Nephron progenitor cell (in vitro differentiated cells): ENCODE results near the gene PRKAA2.

Source experiments
- DNase-seq: peaks from one replicate; pipeline ENCODE4 v3.0.0; 2021
- H3K27ac Mint-ChIP-seq: 2 replicates; pipeline ENCODE4 v1.8.0; 2021; ENCODE audit warnings: mild to moderate bottlenecking, moderate library complexity, mixed read lengths
- H3K27me3 Mint-ChIP-seq: 2 replicates; pipeline ENCODE4 v1.8.0; 2021; ENCODE audit warnings: mild to moderate bottlenecking, low read depth, mixed read lengths; ENCODE audit not compliant: poor library complexity
- H3K36me3 Mint-ChIP-seq: 2 replicates; pipeline ENCODE4 v1.8.0; 2021; ENCODE audit warnings: low read depth, mixed read lengths
- H3K4me1 Mint-ChIP-seq: 2 replicates; pipeline ENCODE4 v1.8.0; 2021; ENCODE audit warnings: mixed read lengths
- H3K4me3 Mint-ChIP-seq: 2 replicates; pipeline ENCODE4 v1.8.0; 2021; ENCODE audit warnings: mild to moderate bottlenecking, moderate library complexity, mixed read lengths
- H3K9me3 Mint-ChIP-seq: 2 replicates; pipeline ENCODE4 v1.8.0; 2021; ENCODE audit warnings: mild to moderate bottlenecking, moderate library complexity, mixed read lengths
- CTCF ChIP-seq: fragments of 200-600 bp; sonication (generic); IDR thresholded peaks from 2 replicates; pipeline ENCODE4 v1.5.0; 2021; ENCODE audit warnings: antibody characterized with exemption

The PRKAA2 gene

GRCh38 chr1:56726706-56727105, 81.6 kb downstream of the PRKAA2 start:
- Mint-ChIP-seq H3K4me3 (no peak overlapping the region), H3K36me3 (no peaks in the 10 kb centered on the region), H3K27ac (no peak overlapping the region), H3K9me3 (peaks cover 2% of the 10 kb centered on the region), H3K4me1 (no peaks in the 10 kb centered on the region), H3K27me3 (peaks cover 4% of the 10 kb centered on the region)
- no peak for DNase-seq
- TF ChIP-seq CTCF = no peak

GRCh38 chr1:56728964-56729363, 83.8 kb downstream of the PRKAA2 start:
- Mint-ChIP-seq H3K27me3 (peaks cover 4% of the 10 kb centered on the region), H3K4me1 (no peaks in the 10 kb centered on the region), H3K36me3 (no peaks in the 10 kb centered on the region), H3K9me3 (peaks cover 10% of the 10 kb centered on the region), H3K4me3 (no peak overlapping the region), H3K27ac (no peak overlapping the region)
- TF ChIP-seq CTCF = no peak
- no peak for DNase-seq

GRCh38 chr1:56745231-56745630, 100.1 kb downstream of the PRKAA2 start:
- H3K27ac Mint-ChIP-seq = no peak overlapping the region
- H3K4me1 Mint-ChIP-seq = no peaks in the 10 kb centered on the region
- peaks cover 3% of the 10 kb centered on the region for H3K36me3 Mint-ChIP-seq
- TF ChIP-seq CTCF = no peak
- H3K27me3 Mint-ChIP-seq = peaks cover 8% of the 10 kb centered on the region
- no peak for DNase-seq
- peaks cover 10% of the 10 kb centered on the region for H3K9me3 Mint-ChIP-seq
- H3K4me3 Mint-ChIP-seq = no peak overlapping the region

GRCh38 chr1:56754708-56755479, 109.8 kb downstream of the PRKAA2 start:
- Mint-ChIP-seq H3K27ac (no peak overlapping the region), H3K9me3 (no peaks in the 10 kb centered on the region), H3K4me3 (no peak overlapping the region), H3K36me3 (no peaks in the 10 kb centered on the region), H3K27me3 (peaks cover 14% of the 10 kb centered on the region), H3K4me1 (no peaks in the 10 kb centered on the region)
- no peak for DNase-seq
- TF ChIP-seq CTCF = no peak

GRCh38 chr1:56755911-56756310, 110.8 kb downstream of the PRKAA2 start:
- Mint-ChIP-seq H3K4me1 (no peaks in the 10 kb centered on the region), H3K4me3 (no peak overlapping the region), H3K9me3 (no peaks in the 10 kb centered on the region), H3K36me3 (no peaks in the 10 kb centered on the region), H3K27me3 (peaks cover 14% of the 10 kb centered on the region), H3K27ac (no peak overlapping the region)
- no peak for DNase-seq
- no peak for TF ChIP-seq CTCF

GRCh38 chr1:56758135-56758534, 113.0 kb downstream of the PRKAA2 start:
- Mint-ChIP-seq H3K36me3 (no peaks in the 10 kb centered on the region), H3K4me1 (no peaks in the 10 kb centered on the region), H3K27ac (no peak overlapping the region), H3K4me3 (no peak overlapping the region), H3K9me3 (no peaks in the 10 kb centered on the region), H3K27me3 (peaks cover 14% of the 10 kb centered on the region)
- peak; percentile 4 for DNase-seq
- no peak for TF ChIP-seq CTCF
